K562 (cell line): Measurements from ENCODE around the gene ZBED2. TPM values are rescaled to one million over a fixed set of nuclear protein-coding genes. Genes with fewer than 3 reads are reported as not detected.

Experiments
- ATAC-seq: fragments of 200-7000 bp; cut with Tn5 transposase; 3 replicates; pipeline ENCODE4 v1.9.1; 2020; ENCODE audit warnings: moderate library complexity
- BruUV-seq: library from RNA; stranded (reverse); fragments of 400-500 nt; replicated peaks from 2 replicates; lab custom pipeline; 2021; lab: Mats Ljungman, UMichigan
- CTCF ChIA-PET: fragments of 300-600 bp; formaldehyde crosslinking; extraction: SDS; loops from one replicate; lab custom pipeline; 2021; ENCODE audit warnings: low intra/inter-chr PET ratio; lab: Yijun Ruan, JAX
- POLR2A ChIA-PET: fragments of 300-600, 350-650 bp; sonication (Branson Sonifier 250); formaldehyde crosslinking; extraction: SDS; loops from one replicate; lab custom pipeline; 2021; ENCODE audit warnings: antibody characterized with exemption, inconsistent platforms; lab: Yijun Ruan, JAX
- DNase-seq, 4 experiments: peaks; one replicate each; pipeline versions ENCODE4 v3.0.0 to v3.0.0-alpha.2; 2011 to 2018; ENCODE audit warnings: low spot score in 3 of 4, mixed read lengths in 3 of 4; ENCODE audit errors: extremely low read depth in 1 of 4
- FAIRE-seq: peaks from 2 replicates; lab custom pipeline; 2011; peaks lifted over from hg19 to GRCh38; lab: Jason Lieb, UNC
- H2AFZ ChIP-seq: 2 replicates; pipeline ENCODE4 v1.6.0; 2011; ENCODE audit warnings: low read depth, low read length, control low read depth, inconsistent platforms
- H3K27ac ChIP-seq: fragments of 200-600 bp; 3 replicates; pipeline ENCODE4 v1.8.0; 2011; ENCODE audit warnings: low read depth, mild to moderate bottlenecking, control low read depth, inconsistent platforms, low read length, moderate library complexity, mixed read lengths; ENCODE audit errors: extremely low read depth
- H3K27me3 ChIP-seq, 2 experiments: fragments of 300-600 bp in 1 of 2; 2 replicates in 1 of 2; 3 replicates in 1 of 2; pipeline versions ENCODE4 v1.6.0 to v1.8.0; 2011; ENCODE audit warnings: inconsistent platforms in 2 of 2, low read length in 2 of 2, mild to moderate bottlenecking in 1 of 2, mixed read lengths in 1 of 2, moderate library complexity in 1 of 2; ENCODE audit not compliant: control insufficient read depth in 2 of 2, insufficient read depth in 2 of 2
- H3K36me3 ChIP-seq: fragments of 300-600 bp; 3 replicates; pipeline ENCODE4 v1.8.0; 2011; ENCODE audit warnings: mild to moderate bottlenecking, low read length, inconsistent platforms; ENCODE audit not compliant: control insufficient read depth, insufficient read depth
- H3K4me1 ChIP-seq, 2 experiments: fragments of 200-600 bp in 1 of 2; replicated peaks in 1 of 2; 2 replicates in 1 of 2; 3 replicates in 1 of 2; pipeline versions ENCODE4 v1.5.1 to v1.8.0; 2011; ENCODE audit warnings: inconsistent platforms in 2 of 2, low read length in 2 of 2, mild to moderate bottlenecking in 1 of 2, mixed read lengths in 1 of 2, moderate library complexity in 1 of 2; ENCODE audit not compliant: control insufficient read depth in 2 of 2, insufficient read depth in 2 of 2
- H3K4me2 ChIP-seq: 2 replicates; pipeline ENCODE4 v1.6.1; 2011; ENCODE audit warnings: low read length, control low read depth, inconsistent platforms, mixed read lengths; ENCODE audit not compliant: insufficient read depth
- H3K4me3 ChIP-seq: fragments of 200-600 bp; sonication (generic), shearing (Covaris generic); 2 replicates; pipeline ENCODE4 v1.5.1; 2016; ENCODE audit warnings: control low read depth, inconsistent platforms
- H3K79me2 ChIP-seq: fragments of 200-600 bp; 3 replicates; pipeline ENCODE4 v1.8.0; 2011; ENCODE audit warnings: low read length, inconsistent platforms; ENCODE audit not compliant: control insufficient read depth, insufficient read depth
- H3K9ac ChIP-seq, 2 experiments: 2 replicates each; pipeline versions ENCODE4 v1.6.0 to v1.6.1; 2011; ENCODE audit warnings: low read depth in 2 of 2, low read length in 2 of 2, control low read depth in 1 of 2, inconsistent platforms in 1 of 2, mild to moderate bottlenecking in 1 of 2, mixed read lengths in 1 of 2; ENCODE audit not compliant: insufficient read depth in 1 of 2
- H3K9me1 ChIP-seq: one replicate; pipeline ENCODE4 v1.6.0; 2011; ENCODE audit warnings: inconsistent platforms, mild to moderate bottlenecking, low read length, moderate library complexity; ENCODE audit not compliant: control insufficient read depth, insufficient read depth
- H3K9me3 ChIP-seq: replicated peaks from 2 replicates; pipeline ENCODE4 v1.5.1; 2011; ENCODE audit warnings: low read depth, low read length, inconsistent platforms; ENCODE audit not compliant: control insufficient read depth, insufficient read depth
- H4K20me1 ChIP-seq: replicated peaks from 2 replicates; pipeline ENCODE4 v1.6.1; 2011; ENCODE audit warnings: low read length, inconsistent platforms, mixed read lengths; ENCODE audit not compliant: control insufficient read depth, insufficient read depth
- ARHGAP35 ChIP-seq: fragments of 450-650 bp; IDR thresholded peaks from 2 replicates; pipeline ENCODE4 v1.6.1; 2018; ENCODE audit not compliant: partially characterized antibody
- CBFA2T2 ChIP-seq: fragments of 450-650 bp; conservative IDR thresholded peaks from 2 replicates; pipeline ENCODE4 v1.6.1; 2017; ENCODE audit warnings: mild to moderate bottlenecking
- CBFB ChIP-seq: sonication (generic); formaldehyde crosslinking; IDR thresholded peaks from 2 replicates; pipeline ENCODE4 v1.4.0; 2020; ENCODE audit warnings: mild to moderate bottlenecking, missing genetic modification reagents
- HMG20A ChIP-seq: fragments of 450-650 bp; formaldehyde crosslinking; conservative IDR thresholded peaks from 2 replicates; pipeline ENCODE4 v1.4.0; 2020; ENCODE audit warnings: mild to moderate bottlenecking, mixed read lengths
- NFIC ChIP-seq: fragments of 450-650 bp; IDR thresholded peaks from 2 replicates; pipeline ENCODE4 v1.6.1; 2017; ENCODE audit warnings: mild to moderate bottlenecking, inconsistent platforms
- PCBP2 ChIP-seq: fragments of 200-400 bp; formaldehyde crosslinking; IDR thresholded peaks from 2 replicates; pipeline ENCODE4 v1.6.1; 2018; ENCODE audit warnings: low read length, low read depth, mild to moderate bottlenecking, moderate library complexity; ENCODE audit not compliant: poor library complexity, severe bottlenecking
- POLR2AphosphoS2 ChIP-seq: IDR thresholded peaks from 2 replicates; pipeline ENCODE4 v1.6.1; 2012; ENCODE audit warnings: low read length, improper control_type of control experiment
- SLC30A9 ChIP-seq: fragments of 250-450 bp; sonication (Bioruptor Pico); IDR thresholded peaks from 2 replicates; pipeline ENCODE4 v1.8.0; 2022; ENCODE audit warnings: mild to moderate bottlenecking, moderate library complexity
- SMARCE1 ChIP-seq: fragments of 450-650 bp; IDR thresholded peaks from 2 replicates; pipeline ENCODE4 v1.7.1; 2016; ENCODE audit warnings: mild to moderate bottlenecking
- SRSF9 ChIP-seq: fragments of 200-400 bp; formaldehyde crosslinking; IDR thresholded peaks from 2 replicates; pipeline ENCODE4 v1.6.1; 2017; ENCODE audit warnings: low read depth, low read length, borderline replicate concordance
- ZSCAN32 ChIP-seq: fragments of 450-650 bp; formaldehyde crosslinking; IDR thresholded peaks from 2 replicates; pipeline ENCODE4 v1.4.0; 2020; ENCODE audit warnings: mild to moderate bottlenecking, moderate library complexity
- WGBS: fragments of 100-300 bp; shearing (Covaris generic); methylation state at CpG from one replicate; pipeline ENCODE4 v1.1.6; 2016; ENCODE audit warnings: low coverage, mixed read lengths; ENCODE audit not compliant: insufficient coverage; ENCODE audit errors: missing lambda C conversion rate; 5-methylcytosine and 5-hydroxymethylcytosine counted together
- in situ Hi-C: fragments of 300-500 bp; cut with MboI; formaldehyde crosslinking; loops from 4 replicates; pipeline ENCODE4 v1.15.0; 2018; ENCODE audit warnings: inconsistent platforms, mixed read lengths
- intact Hi-C: fragments of 100-400 bp; cut with micrococcal nuclease; formaldehyde crosslinking; loops from 2 replicates; pipeline ENCODE4 v1.14.2; 2022
- polyA plus RNA-seq, 8 experiments: library from polyadenylated mRNA; depleted of rRNA in 4 of 8; stranded (reverse) in 5 of 8; unstranded in 3 of 8; fragments of >200 nt; fragmentation: Nextera tagmentation in 2 of 8; fragmentation: Illumina TruSeq in 1 of 8; extraction: Ambion mirVana in 2 of 8; extraction: Trizol in 1 of 8; gene quantifications; 2 replicates each; pipeline versions ENCODE4 v1.2.1 to v1.2.3, GENCODE V29; 2011 to 2014; ENCODE audit warnings: inconsistent platforms in 1 of 8, missing spikeins in 1 of 8
- total RNA-seq, 7 experiments: library from RNA; depleted of rRNA in 6 of 7; stranded (reverse); fragments of >200 nt in 6 of 7; fragmentation: Illumina TruSeq in 2 of 7; extraction: Trizol in 2 of 7; gene quantifications; 2 replicates each; pipeline versions ENCODE4 v1.2.1 to v1.2.3, GENCODE V29; 2011 to 2021; ENCODE audit warnings: low replicate concordance in 1 of 7
- TF ChIP-seq, protein P1 (sequence below): fragments of 250-450 bp; sonication (Bioruptor Pico); IDR thresholded peaks from 2 replicates; pipeline ENCODE4 v1.6.1; 2021; ENCODE audit warnings: mild to moderate bottlenecking
- TF ChIP-seq, protein P2 (sequence below): fragments of 450-650 bp; formaldehyde crosslinking; IDR thresholded peaks from 2 replicates; pipeline ENCODE4 v1.4.0; 2020; ENCODE audit warnings: mild to moderate bottlenecking, moderate library complexity

The ZBED2 gene
- total and polyA plus RNA-seq, 9 of the 15 experiments (the other 6 are each of a cell fraction or from before 2014, with no cell fraction given) = 0.11 TPM; not detected in 8

DNA sequence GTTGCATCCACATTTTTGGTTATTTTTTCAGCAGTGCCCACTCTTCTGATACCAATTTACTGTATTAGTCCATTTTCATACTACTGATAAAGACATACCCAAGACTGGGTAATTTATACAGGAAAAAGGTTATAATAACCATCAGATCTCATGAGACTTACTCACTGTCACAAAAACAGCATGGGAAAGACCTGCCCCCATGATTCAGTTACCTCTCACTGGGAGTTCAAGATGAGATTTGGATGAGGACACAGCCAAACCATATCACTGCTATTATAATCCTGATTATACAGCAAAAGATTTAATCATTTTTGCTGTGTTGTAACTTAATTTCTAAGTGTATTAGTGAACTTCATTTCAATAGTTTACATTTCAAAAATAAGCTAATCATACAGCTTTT lies 6.6 kb downstream of the ZBED2 start:
- intact Hi-C loops = no loop called here
- POLR2A ChIA-PET = no interaction called here
- Histone ChIP-seq H4K20me1 (no peaks in the 10 kb centered on the region), H3K4me2 (no peak overlapping the region), H3K4me3 (no peak overlapping the region), H3K79me2 (no peaks in the 10 kb centered on the region), H3K9me3 (no peaks in the 10 kb centered on the region), H3K9me1 (no peaks in the 10 kb centered on the region), H3K27ac (no peak overlapping the region), H3K36me3 (no peaks in the 10 kb centered on the region), H3K9ac (no peak overlapping the region), H3K4me1 (no peaks in the 10 kb centered on the region), H3K27me3 (no peaks in the 10 kb centered on the region), H2AFZ (no peak overlapping the region)
- ATAC-seq (no peak), FAIRE-seq (no peak), DNase-seq (no peak)
- no peak for TF ChIP-seq SLC30A9 (CRISPR knock-in tag)
- TF ChIP-seq, protein P1, sequence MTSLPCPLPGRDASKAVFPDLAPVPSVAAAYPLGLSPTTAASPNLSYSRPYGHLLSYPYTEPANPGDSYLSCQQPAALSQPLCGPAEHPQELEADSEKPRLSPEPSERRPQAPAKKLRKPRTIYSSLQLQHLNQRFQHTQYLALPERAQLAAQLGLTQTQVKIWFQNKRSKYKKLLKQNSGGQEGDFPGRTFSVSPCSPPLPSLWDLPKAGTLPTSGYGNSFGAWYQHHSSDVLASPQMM (CRISPR knock-in tag) = no peak
- TF ChIP-seq HMG20A (CRISPR knock-in tag) = no peak
- TF ChIP-seq SRSF9 = no peak
- TF ChIP-seq ZSCAN32 (CRISPR knock-in tag) = no peak
- no peak for TF ChIP-seq POLR2AphosphoS2
- TF ChIP-seq SMARCE1 = no peak
- TF ChIP-seq ARHGAP35 = no peak
- in situ Hi-C loops = no loop called here
- CTCF ChIA-PET = no interaction called here
- no TSS peak for BruUV-seq

DNA sequence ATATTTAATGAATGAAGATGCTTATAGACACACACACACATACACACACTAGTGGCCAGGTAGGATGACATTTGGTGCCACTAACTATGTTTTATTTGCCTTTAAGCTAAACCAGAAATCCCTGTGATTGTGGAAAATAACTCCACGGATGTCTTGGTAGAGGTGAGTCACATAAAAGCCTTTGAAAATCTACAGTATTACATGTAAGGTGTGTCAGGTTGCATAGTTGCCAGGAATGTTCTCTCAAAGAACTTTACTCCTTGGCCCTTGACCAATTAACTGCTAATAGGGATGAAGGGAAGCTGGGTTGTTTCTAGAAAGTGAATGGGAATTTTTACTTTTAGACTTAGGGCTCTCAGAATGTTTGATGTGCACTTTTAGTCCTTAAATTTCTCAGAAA lies 9.9 kb downstream of the ZBED2 start:
- ATAC-seq (no peak), DNase-seq (no peak), FAIRE-seq (no peak)
- Histone ChIP-seq H3K4me3 (no peak overlapping the region), H3K27me3 (no peaks in the 10 kb centered on the region), H3K79me2 (no peaks in the 10 kb centered on the region), H4K20me1 (no peaks in the 10 kb centered on the region), H2AFZ (no peak overlapping the region), H3K4me2 (no peak overlapping the region), H3K9me1 (no peaks in the 10 kb centered on the region), H3K9ac (no peak overlapping the region), H3K9me3 (no peaks in the 10 kb centered on the region), H3K36me3 (no peaks in the 10 kb centered on the region), H3K27ac (no peak overlapping the region), H3K4me1 (no peaks in the 10 kb centered on the region)
- 9% methylated on average over 1 of the region's 1 CpG for WGBS
- TF ChIP-seq NFIC (no peak), CBFA2T2 (no peak), PCBP2 (no peak), CBFB (CRISPR knock-in tag) (no peak)
- TF ChIP-seq, protein P2, sequence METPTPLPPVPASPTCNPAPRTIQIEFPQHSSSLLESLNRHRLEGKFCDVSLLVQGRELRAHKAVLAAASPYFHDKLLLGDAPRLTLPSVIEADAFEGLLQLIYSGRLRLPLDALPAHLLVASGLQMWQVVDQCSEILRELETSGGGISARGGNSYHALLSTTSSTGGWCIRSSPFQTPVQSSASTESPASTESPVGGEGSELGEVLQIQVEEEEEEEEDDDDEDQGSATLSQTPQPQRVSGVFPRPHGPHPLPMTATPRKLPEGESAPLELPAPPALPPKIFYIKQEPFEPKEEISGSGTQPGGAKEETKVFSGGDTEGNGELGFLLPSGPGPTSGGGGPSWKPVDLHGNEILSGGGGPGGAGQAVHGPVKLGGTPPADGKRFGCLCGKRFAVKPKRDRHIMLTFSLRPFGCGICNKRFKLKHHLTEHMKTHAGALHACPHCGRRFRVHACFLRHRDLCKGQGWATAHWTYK = no peak
- ChIA-PET POLR2A (no interaction called here), CTCF (no interaction called here)
- intact Hi-C loops = no loop called here
- in situ Hi-C loops = no loop called here
- no TSS peak for BruUV-seq
